ENCODE data around the gene NPAS2. TPM values are rescaled to one million over a fixed set of nuclear protein-coding genes. Genes with fewer than 3 reads are reported as not detected.

NPAS2 gene, protein sequence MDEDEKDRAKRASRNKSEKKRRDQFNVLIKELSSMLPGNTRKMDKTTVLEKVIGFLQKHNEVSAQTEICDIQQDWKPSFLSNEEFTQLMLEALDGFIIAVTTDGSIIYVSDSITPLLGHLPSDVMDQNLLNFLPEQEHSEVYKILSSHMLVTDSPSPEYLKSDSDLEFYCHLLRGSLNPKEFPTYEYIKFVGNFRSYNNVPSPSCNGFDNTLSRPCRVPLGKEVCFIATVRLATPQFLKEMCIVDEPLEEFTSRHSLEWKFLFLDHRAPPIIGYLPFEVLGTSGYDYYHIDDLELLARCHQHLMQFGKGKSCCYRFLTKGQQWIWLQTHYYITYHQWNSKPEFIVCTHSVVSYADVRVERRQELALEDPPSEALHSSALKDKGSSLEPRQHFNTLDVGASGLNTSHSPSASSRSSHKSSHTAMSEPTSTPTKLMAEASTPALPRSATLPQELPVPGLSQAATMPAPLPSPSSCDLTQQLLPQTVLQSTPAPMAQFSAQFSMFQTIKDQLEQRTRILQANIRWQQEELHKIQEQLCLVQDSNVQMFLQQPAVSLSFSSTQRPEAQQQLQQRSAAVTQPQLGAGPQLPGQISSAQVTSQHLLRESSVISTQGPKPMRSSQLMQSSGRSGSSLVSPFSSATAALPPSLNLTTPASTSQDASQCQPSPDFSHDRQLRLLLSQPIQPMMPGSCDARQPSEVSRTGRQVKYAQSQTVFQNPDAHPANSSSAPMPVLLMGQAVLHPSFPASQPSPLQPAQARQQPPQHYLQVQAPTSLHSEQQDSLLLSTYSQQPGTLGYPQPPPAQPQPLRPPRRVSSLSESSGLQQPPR
- total RNA-seq = 4.8 and 11.7 TPM in 2 replicates

DNA sequence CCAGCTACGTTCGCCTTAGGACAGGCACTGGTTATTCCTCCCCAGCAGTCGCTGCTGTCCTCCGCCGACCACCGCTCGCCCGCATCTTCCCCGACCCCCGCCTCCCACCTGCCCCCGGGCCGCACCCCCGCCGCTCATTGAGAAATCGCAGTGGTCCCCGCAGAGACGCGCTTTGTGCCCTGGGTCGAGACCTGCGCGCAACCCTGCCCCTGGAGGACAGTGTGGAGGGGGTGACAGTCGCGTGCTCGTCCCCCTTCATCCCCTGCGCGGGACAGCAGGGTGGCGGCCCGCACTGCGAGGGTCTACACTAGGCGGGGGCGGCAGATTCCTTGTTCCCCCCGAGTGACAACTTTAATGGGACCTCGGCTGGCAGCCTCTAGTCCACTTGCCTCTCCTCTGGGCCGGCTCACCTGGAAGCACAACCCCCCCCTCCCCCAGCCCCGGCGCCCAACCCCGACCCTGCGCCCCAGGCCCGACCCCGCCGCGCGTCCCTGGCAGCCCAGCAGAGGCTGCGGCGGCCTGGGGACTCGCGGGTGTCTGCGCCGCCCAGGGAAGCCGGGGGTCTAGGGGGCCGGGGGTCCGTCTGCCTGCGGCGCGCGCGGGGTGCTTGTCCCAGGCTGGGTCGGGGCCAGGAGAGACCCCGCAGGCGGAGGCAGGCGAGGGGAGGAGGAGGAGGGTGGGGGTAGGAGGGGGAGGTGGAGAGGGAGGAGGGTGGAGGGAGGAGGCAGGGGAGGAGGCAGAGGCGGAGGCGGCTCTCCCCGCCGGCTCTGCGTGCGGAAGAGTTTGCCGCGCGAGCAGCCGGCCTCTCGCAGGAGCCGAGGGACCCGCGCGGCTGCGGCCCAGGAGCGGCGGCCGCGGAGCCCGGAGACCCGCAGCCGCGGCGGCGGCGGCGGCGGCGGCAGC is at the start of gene NPAS2:
Gene NPAS2 (plus strand): TSS at position 770 of the 903 bp plus-strand sequence. CDS start 84,616 bp downstream, outside the sequence.
- DNase-seq (ENCODE audit: low read depth in 2 of 2) = peak; percentile 71 to 72

DNA sequence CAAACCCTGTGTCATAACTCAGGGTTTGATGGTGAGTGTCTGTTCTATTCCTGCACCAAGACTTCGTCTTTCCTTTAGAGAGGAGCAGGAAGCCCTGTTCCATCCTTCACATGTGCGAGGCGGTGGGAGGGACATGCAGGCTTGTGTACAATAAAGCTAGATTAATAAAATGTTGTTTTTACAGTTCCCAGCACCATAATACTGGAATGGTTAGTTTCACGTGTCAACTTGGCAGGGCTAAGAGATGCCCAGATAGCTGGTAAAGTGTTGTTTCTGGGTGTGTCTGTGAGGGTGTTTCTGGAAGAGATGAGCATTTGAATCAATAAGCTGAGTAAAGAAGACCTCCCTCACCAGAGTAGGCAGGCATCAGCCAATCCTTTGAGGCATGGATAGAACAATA is 48.8 kb upstream of the NPAS2 start:
- DNase-seq (ENCODE audit: low read depth in 2 of 2) = no peak

DNA sequence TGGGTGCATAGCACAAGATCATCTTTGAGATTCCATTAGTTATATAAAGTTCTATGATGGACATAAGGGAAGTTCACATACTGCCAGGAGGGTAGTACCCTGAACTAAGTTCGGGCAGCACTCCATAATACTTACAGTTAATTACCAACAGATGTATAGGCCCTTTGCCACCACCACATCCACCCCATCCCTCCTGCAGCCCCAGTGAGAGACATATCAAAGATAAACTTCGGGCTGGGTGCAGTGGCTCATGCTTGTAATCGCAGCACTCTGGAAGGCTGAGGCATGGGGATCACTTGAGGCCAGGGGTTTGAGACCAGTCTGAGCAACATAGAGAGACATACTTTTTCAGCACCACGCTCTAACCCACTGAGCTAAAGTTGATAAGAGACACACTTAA is 46.4 kb upstream of the NPAS2 start:
- no peak for DNase-seq (ENCODE audit: low read depth in 2 of 2)

DNA sequence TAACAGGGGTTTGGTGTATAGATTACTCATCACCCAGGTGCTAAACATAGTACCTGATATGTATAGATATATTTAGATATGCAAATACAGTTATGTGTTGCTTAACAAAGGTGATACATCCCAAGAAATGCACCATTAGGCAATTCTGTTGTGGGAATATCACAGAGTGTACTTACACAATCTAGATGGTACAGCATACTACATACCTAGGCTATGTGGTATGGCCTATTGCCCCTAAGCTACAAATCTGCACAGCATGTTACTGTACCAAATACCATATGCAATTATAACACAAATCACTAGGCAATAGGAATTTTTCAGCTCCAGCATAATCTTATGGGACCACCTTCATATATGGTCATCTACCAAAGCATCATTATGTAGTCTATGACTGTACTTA is 43.5 kb upstream of the NPAS2 start:
- DNase-seq (ENCODE audit: low read depth in 2 of 2) = no peak

DNA sequence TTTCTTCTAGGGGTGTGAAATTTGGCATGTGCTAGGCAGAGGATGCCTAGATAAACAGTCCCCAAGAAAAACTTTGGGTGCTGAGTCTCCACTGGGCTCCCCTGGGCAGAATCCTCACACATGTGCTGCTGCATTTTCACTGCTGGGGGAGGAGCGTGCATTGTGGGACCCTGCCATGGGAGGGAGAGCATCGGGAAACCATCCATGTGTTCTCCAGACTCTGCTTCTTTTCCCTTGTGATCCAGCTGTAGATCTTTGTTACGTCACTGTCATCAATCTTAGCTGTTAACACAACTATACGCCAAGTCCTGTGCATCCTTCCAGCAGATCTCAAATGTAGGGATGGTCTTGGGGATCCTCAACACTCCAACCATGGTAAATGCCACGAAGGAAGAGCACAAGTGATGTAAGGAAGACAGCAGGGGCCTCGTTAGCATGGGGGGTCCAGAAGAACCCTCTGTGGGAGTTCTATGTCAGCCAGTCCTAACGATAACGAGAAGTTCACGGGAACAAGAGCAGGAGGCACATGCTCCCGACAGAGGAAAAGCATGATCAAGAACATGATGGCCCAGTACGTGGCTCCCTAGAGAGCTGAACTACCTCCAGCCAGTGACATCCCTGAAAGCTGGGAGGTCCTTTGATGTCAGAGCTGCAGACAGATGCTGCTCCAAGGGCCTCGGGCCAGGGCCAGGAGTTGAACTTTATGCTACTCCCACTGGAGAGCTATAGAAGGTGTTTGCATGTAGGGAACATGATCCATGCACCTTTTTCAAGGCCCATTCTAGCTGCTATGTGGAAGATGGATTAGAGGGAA is 41.1 kb upstream of the NPAS2 start:
- DNase-seq (ENCODE audit: low read depth in 2 of 2) = no peak

DNA sequence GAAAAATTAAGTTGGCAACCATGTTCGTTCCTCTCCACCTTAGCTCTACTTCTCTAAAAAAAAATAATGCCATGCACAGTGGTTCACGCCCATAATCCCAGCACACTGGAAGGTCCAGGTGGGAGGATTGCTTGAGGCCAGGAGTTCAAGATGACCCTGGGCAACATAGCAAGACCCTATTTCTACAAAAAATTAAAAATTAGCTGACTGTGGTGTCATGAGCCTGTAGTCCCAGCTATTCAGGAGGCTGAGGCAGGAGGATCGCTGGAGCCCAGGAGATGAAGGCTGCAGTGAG is 40.1 kb upstream of the NPAS2 start:
- no peak for DNase-seq (ENCODE audit: low read depth in 2 of 2)

DNA sequence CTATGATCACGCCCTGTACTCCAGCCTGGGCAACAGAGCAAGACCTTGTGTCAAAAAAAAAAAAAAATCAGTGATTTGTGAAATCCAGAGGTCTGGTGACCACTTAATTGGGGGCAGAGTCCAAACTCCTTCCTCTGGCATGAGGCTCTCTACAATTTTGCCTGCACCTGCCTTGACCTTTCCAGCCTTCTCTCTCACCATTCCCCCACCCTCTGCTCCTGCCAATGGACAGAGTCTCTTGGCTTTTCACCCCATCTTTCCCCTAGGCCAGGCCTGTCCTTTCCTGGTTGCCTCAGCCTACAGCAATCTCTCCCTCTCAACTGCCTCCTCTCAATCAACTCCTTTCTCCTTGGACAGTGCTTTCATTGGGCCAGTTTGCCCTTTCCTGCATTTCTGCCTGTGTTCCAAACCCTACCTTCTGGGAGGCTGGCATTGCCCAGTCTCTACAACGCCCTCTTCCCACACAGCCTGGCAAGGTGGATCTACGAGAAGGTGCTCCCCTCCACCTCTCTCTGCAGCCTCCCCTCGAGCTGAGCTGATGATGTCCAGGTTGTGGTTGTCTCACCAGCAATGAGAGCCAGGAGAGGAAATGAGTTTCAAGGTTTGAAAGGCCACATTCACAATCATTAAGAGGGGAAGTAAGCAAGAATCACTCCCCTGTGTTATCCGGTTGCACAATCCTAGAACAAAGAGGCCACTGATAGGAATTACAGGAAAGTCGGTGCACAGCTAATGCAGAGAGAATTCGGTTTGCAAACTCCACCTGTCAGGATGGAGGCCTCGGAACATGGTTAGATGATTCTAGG is 39.5 kb upstream of the NPAS2 start:
- peak; percentile 74 to 86 for DNase-seq (ENCODE audit: low read depth in 2 of 2)

DNA sequence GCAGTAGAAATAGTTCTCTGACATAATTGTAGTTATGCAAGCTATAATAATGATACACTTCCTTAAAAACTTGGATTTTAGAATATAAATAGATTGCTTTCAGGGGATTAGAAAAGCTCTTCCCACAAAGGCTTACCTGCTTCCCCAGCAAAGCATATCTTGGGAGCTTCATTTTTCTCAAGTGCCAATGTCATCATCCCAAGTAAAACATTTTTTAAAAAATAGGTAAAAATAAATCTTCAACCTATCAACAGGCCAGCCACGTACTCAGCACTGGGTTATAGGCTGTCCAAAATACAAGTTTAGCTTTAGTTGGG is 39.0 kb upstream of the NPAS2 start:
- DNase-seq (ENCODE audit: low read depth in 2 of 2) = no peak

DNA sequence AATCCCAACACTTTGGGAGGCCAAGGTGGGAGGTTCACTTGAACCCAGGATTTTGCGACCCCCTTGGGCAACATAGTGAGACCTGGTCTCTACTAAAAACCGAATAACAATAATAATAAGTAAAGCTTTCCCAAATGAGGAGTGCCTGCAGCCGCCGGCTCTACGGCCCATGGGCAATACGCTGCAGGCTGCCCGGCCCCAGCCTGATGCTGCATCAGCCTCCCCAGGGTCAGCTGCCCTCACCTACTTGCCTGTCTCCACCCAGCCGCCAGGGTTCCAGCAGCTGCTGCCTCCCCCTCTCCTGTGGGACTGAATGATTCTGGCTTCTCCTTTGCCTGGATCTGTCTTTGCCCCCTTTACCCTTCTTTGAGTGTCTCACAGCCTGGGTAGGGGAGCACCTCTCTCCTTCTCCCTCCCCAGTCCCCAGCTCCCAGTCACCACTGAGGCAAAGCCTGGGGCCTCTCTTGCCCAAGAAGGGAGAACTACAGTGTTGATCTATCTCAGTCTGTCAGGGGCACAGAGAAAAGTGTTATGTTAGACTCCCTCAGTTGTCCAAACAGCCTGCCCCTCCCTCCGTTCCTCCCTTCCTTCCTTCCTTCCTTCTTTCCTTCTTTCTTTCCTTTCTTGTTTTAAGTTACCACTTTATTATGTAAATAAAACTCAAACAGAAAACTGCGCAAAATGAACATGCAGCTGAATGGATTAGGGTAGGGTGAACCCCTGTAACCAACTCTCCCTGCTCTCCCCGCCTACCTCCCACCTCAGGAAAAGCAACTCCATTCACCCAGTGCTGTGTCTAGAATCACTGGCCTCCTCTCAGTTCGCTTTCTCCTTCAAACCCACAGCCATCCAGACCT is 38.2 kb upstream of the NPAS2 start:
- no peak for DNase-seq (ENCODE audit: low read depth in 2 of 2)

DNA sequence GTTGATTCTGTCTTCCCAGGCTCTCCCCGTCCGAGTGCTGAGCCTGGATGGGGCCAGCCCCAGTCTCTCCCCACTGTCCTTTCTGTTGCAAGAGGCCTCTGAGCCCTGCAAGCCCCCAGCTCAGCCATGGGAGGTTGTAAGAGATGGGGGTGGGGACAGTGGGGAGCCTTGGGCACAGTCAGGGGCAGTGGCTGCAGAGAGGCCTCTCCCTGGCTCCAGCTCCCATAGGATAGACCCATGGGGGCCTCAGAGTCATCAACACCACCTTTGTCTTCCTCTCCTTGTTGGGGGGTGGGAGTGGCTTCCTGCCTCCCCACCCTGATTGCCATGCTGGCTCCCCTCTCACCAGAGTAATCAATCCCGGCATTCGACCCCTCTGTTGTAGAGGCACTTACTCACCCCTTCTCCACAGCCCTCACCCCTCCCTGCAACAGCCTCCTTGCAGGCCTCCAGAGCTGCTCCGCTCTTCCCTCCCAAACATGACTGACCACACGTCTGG is 37.5 kb upstream of the NPAS2 start:
- DNase-seq (ENCODE audit: low read depth in 2 of 2) = no peak

DNA sequence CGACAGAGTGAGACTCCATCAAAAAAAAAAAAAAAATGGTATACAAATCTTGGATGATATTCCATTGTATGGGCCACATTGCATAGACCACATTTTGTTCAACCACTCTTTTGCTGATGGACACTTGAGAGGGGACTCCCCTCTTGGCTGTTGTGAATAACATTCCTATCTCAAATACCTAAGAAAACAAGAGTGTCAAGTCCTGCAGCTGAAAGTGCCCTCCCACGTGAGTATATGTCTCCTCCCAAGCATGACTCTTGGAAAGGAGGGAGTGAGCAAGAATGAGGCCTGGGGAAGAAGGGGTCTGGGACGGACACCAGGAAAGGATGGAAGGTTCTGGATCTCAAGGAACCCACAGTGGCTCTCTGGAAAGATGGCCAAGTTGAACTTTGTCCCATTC is 36.0 kb upstream of the NPAS2 start:
- no peak for DNase-seq (ENCODE audit: low read depth in 2 of 2)

DNA sequence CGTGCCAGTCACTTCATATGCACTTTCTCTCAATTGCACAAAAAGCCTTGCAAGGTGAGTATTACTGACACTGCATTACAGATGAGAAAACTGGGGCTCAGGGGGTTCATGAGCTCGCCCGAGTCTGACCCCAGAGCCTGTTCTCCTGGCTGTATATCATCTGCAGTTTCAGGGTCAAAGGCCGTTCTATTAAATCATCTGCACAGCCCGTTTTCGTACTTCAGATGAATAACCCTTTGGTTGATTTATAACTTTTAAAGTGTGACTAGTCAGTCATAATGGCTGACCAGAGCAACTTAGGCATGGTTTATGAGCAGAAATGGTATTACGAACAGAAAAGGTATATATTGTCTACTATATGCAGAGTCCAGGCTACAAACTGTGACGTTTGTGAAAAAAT is 35.3 kb upstream of the NPAS2 start:
- no peak for DNase-seq (ENCODE audit: low read depth in 2 of 2)

DNA sequence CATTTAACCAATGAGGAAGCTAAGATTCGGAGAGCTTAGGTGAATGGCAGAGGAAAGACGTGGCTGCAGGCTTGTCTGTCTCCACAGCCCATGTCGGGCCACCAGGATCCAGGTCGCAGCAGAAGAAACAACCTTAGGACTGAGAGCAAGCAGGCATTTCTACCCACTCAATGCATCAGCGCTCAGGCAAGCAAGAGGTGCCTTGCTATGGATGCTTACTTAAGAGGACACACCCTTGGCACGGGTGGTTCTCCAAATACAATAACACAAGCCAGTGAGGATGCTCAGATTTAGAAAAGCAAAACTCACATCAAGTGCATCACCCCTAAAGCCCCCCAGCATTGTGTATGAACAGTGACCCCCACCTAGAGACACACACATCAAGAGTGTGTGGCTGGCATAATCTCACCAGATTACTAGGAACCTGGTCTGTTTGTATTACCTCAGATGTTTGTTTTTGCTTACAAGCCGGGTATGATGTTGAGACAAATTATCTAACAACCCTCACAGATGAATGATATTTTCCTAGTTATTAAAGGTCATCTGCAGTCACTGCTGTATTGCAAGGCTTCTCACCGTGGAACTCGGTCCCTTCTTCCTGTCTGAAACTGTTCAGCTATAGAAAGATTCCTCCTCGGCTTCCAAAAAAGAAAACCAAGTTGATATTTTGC is 34.2 kb upstream of the NPAS2 start:
- no peak for DNase-seq (ENCODE audit: low read depth in 2 of 2)

DNA sequence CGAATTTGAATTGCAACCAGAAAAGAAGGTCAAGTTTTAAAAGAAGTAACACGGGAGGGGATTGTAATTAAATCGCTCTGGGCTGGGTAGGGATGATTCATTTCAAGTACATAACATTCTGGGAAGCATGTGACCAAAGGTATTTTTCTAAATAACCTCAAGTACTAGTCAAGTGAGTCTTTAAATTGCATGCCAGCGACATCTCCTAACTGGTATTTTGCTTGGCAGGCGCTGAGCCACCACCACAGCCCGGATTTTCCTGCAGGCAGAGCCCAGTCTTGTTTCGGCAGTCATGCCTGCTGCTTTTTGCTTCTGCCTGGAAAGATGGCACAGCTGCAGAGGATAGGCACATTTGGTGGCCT is 33.7 kb upstream of the NPAS2 start:
- peak; percentile 42 to 47 for DNase-seq (ENCODE audit: low read depth in 2 of 2)

DNA sequence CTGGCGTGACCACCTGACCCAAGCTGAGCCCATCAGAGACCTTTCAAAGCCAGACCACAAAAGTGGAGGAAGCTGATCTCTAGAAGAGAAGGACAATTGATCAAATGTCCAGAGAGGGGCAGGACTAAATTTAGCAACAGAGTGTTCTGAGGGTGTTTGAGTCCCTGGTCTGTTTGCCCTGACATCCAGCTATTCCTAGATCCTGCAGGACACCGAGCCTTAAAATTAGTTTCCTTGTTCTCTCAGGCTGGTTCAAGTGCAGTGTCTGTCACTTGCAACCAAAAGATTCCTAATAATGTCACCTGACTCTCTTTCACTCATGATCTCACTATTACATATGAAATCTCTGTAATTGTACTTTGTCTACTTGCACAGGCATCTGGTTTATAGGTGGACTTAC is 33.0 kb upstream of the NPAS2 start:
- no peak for DNase-seq (ENCODE audit: low read depth in 2 of 2)

DNA sequence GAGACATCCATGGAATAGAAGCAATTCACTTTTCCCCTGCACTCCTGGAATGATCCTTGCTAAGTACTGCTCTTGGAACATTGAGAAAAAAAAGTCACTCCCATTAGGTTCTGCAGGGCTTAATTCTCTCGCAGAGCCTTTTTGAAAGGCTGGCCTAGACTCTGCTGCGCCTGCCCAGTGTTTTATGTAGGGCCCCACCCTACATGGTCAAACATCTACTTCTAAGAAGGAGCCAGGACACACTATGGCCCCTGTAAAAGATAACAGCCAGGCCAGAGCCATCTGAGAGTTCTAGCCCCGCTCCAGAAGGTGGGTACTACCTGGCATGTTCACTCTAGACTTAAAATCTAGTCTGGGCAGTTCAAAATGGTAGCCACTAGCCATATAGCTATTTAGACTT is 30.6 kb upstream of the NPAS2 start:
- no peak for DNase-seq (ENCODE audit: low read depth in 2 of 2)

DNA sequence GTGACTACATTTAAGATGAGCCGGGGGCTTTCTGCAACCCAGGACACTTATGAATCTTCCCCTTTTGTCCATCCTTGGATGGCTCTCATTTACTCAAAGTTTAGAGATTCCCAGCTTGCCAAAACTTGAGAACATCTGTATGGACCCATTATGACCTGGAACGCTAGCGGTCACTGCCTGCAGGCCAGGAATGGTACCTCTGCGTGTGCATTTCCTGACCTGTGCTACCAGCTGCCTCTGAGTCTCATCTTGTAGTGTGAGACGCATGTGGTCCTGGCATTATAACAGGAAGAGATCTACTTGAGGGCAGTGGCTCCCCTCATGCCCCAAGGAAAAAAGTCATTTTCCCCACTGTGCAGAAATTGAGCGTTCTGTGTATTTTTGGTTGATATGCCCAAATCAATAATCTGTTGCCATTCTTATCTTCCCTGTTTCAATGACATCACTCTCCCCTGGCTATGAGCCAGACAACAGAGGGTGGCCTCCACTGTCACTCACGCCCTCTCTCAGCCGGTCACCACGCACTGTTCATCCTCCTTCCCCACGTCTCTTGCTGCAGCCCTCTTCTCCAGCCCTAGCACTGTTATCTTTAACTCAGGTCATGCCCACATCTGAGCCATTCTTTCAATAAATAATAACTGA is 28.5 kb upstream of the NPAS2 start:
- peak in 1 of 2 donors; percentile 44 for DNase-seq (ENCODE audit: low read depth in 2 of 2)

DNA sequence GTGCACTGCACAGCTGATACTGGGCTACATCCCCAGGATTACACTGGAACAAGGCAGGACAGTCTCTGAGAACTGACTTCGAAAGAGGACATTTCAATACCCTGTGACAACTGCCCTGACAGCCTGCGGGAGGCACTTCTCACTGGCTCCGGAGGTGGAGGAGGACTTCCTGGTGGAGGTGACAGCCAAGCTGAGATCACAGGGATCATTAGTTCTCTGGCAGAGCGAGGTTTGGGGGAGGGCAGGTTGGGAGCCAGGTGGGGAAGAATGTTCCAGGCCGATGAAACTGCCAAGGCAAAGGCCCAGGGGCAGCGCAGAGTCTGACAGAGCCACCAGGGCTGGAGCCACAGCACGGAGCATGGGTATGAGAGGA is 28.0 kb upstream of the NPAS2 start:
- peak in 1 of 2 donors; percentile 24 for DNase-seq (ENCODE audit: low read depth in 2 of 2)
